ENCODE results near the gene SLCO1C1. TPM values are rescaled to one million over a fixed set of nuclear protein-coding genes. Genes with fewer than 3 reads are reported as not detected.

Gene SLCO1C1, protein sequence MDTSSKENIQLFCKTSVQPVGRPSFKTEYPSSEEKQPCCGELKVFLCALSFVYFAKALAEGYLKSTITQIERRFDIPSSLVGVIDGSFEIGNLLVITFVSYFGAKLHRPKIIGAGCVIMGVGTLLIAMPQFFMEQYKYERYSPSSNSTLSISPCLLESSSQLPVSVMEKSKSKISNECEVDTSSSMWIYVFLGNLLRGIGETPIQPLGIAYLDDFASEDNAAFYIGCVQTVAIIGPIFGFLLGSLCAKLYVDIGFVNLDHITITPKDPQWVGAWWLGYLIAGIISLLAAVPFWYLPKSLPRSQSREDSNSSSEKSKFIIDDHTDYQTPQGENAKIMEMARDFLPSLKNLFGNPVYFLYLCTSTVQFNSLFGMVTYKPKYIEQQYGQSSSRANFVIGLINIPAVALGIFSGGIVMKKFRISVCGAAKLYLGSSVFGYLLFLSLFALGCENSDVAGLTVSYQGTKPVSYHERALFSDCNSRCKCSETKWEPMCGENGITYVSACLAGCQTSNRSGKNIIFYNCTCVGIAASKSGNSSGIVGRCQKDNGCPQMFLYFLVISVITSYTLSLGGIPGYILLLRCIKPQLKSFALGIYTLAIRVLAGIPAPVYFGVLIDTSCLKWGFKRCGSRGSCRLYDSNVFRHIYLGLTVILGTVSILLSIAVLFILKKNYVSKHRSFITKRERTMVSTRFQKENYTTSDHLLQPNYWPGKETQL
- polyA plus RNA-seq, result 4.4 and 9.3 TPM in 2 replicates

DNA sequence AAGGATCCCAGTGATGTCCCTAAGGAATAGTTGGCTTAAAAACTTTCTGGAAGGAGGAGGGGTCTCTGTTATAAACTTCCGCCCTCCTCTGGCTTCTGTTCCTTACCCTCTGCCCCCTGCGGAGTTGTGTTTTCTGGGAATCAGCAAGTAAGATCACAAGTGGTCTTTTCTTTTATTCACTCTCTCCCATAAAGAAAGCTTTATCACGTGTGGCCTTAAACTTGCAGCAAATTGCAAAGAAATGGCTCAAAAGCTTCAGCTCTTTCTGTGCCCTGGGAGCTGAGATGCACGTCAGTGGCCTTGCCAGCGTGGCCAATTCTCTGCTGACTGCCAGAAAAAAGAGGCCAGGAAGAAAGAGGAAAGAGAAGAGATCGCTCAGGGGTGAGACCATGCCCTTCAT, at the start of gene SLCO1C1:
Gene SLCO1C1, plus strand, starts transcription at position 101 of the 400 bp plus-strand sequence. CDS start 4,245 bp downstream, outside the sequence.

Other genes starting within 250 kb of the SLCO1C1 start
- not detected in 2 replicates for gene SLCO1B3, start 115.4 kb downstream of the SLCO1C1 start, polyA plus RNA-seq